ENCODE data around the gene GID4.

GID4 gene

GRCh38 chr17:18025241-18025944 is 13.8 kb upstream of the GID4 start:
- POLR2A ChIA-PET = interaction anchor here (0.8 kb wide), 1 partner anchor 53 kb away, joined by 3 read pairs; the partner anchor contains the start of genes DRC3 and TOM1L2
- no peak for DNase-seq (ENCODE audit: extremely low spot score)
- CTCF ChIA-PET = interaction anchor here (0.6 to 1.0 kb wide), 2 partner anchors 8 to 145 kb away, joined by 3 to 5 read pairs; no protein-coding TSS in a partner anchor
- TF ChIP-seq L3MBTL2 (conservative IDR thresholded peaks at IDR 0.05) (no peak), NFRKB (IDR thresholded peaks at IDR 0.05) (no peak), HDGF (IDR thresholded peaks at IDR 0.05; ENCODE audit: borderline replicate concordance) (no peak), SP1 (IDR thresholded peaks at IDR 0.05) (no peak), FOXA1 (IDR thresholded peaks at IDR 0.05) (no peak), ELF4 (IDR thresholded peaks at IDR 0.05) (no peak), SUZ12 (IDR thresholded peaks at IDR 0.05) (no peak), FOXK2 (IDR thresholded peaks at IDR 0.05) (no peak), ZNF384 (IDR thresholded peaks at IDR 0.05) (no peak), ARNT (IDR thresholded peaks at IDR 0.05) (no peak), CTBP1 (IDR thresholded peaks at IDR 0.05; ENCODE audit: borderline replicate concordance) (no peak)

DNA sequence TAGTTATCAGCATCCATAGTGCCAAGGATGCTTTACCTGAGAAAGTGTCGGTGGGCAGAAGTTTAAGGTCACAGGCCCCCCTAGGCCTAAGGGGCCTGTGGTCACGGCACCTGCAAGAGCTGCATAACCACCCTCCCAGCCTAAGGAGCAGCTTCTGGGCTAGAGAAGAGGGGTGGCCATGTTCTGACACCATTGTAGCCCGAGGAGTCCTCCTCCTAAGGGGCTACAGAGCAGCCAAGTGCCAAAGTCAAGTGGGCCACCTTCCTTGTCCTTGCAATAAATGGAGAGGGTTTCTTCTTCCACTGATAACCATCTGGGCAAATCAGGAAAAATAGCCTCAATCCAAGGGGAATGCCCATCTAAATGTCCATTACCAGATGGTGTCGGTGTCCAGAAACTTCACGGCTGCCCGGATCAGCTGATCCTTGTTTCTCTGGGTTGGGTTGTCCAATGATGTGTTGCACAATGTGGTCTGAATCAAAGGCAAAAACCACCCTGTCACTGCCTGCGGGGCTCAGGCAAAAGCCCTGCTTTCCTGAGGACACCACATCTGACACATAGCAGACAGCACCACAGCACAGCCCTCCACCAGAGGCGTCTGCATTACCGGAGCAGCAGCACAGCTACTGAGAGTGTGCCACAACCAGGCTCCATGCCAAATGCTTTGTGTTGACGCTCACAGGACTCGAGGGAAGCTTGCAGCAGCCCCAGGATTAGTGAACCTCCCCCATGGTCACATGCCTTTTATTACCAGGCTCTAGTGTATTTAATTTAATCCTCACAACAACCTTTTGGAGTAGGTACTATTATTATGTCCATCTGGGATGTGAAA is 13.0 kb upstream of the GID4 start:
- ChIA-PET POLR2A (no interaction called here), CTCF (interaction anchor here (0.6 kb wide), 1 partner anchor 144 kb away, joined by 5 read pairs; no protein-coding TSS in a partner anchor)
- TF ChIP-seq CTBP1 (IDR thresholded peaks at IDR 0.05; ENCODE audit: borderline replicate concordance) (no peak), HDGF (IDR thresholded peaks at IDR 0.05; ENCODE audit: borderline replicate concordance) (no peak), SUZ12 (IDR thresholded peaks at IDR 0.05) (no peak), LEF1 (IDR thresholded peaks at IDR 0.05; ENCODE audit: borderline replicate concordance) (no peak)
- no peak for DNase-seq (ENCODE audit: extremely low spot score)

DNA sequence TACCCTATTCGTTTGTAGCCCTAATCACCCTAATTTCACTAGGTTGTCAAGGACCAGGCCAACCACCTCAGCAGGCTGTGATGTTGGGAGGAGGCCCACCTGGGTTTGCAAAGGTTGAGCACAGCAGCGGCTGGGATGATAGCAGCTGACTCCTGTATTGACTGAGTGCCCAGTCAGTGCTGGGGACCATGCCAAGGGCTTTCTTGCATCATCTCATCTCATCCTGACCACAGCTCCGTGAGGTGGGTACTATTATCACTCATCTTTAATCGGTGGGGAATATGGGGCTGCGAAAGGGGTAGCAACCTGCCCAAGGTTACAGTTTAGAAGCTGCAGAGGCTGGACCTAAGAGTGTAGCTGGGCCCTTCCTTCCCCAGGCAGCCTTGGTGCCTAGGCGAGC is 11.9 kb upstream of the GID4 start:
- POLR2A ChIA-PET = no interaction called here

GRCh38 chr17:18028114-18028951 is 10.9 kb upstream of the GID4 start:
- TF ChIP-seq LEF1 (IDR thresholded peaks at IDR 0.05; ENCODE audit: borderline replicate concordance) (no peak), HDGF (IDR thresholded peaks at IDR 0.05; ENCODE audit: borderline replicate concordance) (no peak), SUZ12 (IDR thresholded peaks at IDR 0.05) (no peak), NFRKB (IDR thresholded peaks at IDR 0.05) (no peak), CTBP1 (IDR thresholded peaks at IDR 0.05; ENCODE audit: borderline replicate concordance) (no peak), FOXA1 (IDR thresholded peaks at IDR 0.05) (no peak), FOXK2 (IDR thresholded peaks at IDR 0.05) (no peak)
- TF ChIP-seq, protein P1, sequence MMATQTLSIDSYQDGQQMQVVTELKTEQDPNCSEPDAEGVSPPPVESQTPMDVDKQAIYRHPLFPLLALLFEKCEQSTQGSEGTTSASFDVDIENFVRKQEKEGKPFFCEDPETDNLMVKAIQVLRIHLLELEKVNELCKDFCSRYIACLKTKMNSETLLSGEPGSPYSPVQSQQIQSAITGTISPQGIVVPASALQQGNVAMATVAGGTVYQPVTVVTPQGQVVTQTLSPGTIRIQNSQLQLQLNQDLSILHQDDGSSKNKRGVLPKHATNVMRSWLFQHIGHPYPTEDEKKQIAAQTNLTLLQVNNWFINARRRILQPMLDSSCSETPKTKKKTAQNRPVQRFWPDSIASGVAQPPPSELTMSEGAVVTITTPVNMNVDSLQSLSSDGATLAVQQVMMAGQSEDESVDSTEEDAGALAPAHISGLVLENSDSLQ (IDR thresholded peaks at IDR 0.05) = no peak
- CTCF ChIA-PET = interaction anchor here (0.7 to 1.0 kb wide), 2 partner anchors 10 to 24 kb away, joined by 3 to 4 read pairs; no protein-coding TSS in a partner anchor
- POLR2A ChIA-PET = interaction anchor here (0.8 kb wide), 1 partner anchor 26 kb away, joined by 3 read pairs; no protein-coding TSS in a partner anchor
- no peak for DNase-seq (ENCODE audit: extremely low spot score)

More for the DNA sequence above, 11.9 kb upstream of the GID4 start:
- CTCF ChIA-PET = no interaction called here
- TF ChIP-seq L3MBTL2 (conservative IDR thresholded peaks at IDR 0.05) = no peak
- no peak for TF ChIP-seq FOXK2 (IDR thresholded peaks at IDR 0.05)
- TF ChIP-seq, protein P1 (IDR thresholded peaks at IDR 0.05) = no peak
- TF ChIP-seq LEF1 (IDR thresholded peaks at IDR 0.05; ENCODE audit: borderline replicate concordance) = no peak
- TF ChIP-seq TARDBP (IDR thresholded peaks at IDR 0.05) = no peak
- no peak for TF ChIP-seq NFRKB (IDR thresholded peaks at IDR 0.05)
- no peak for TF ChIP-seq HDGF (IDR thresholded peaks at IDR 0.05; ENCODE audit: borderline replicate concordance)
- no peak for TF ChIP-seq ZNF384 (IDR thresholded peaks at IDR 0.05)
- TF ChIP-seq FOXM1 (IDR thresholded peaks at IDR 0.05; ENCODE audit: borderline replicate concordance) = no peak
- TF ChIP-seq FOXA1 (IDR thresholded peaks at IDR 0.05) = no peak
- TF ChIP-seq ARNT (IDR thresholded peaks at IDR 0.05) = no peak
- TF ChIP-seq BHLHE40 (IDR thresholded peaks at IDR 0.05; ENCODE audit: borderline replicate concordance) = no peak
- no peak for DNase-seq (ENCODE audit: extremely low spot score)

- no peak for DNase-seq (ENCODE audit: extremely low spot score)
- ChIA-PET CTCF (interaction anchor here (0.7 to 1.0 kb wide), 3 partner anchors 9 to 108 kb away, joined by 3 to 9 read pairs (median 4); no protein-coding TSS in a partner anchor), POLR2A (interaction anchor here (0.8 kb wide), 1 partner anchor 26 kb away, joined by 3 read pairs; no protein-coding TSS in a partner anchor)
- TF ChIP-seq TARDBP (IDR thresholded peaks at IDR 0.05) = no peak
- TF ChIP-seq, protein P1 (IDR thresholded peaks at IDR 0.05) = no peak
- no peak for TF ChIP-seq SUZ12 (IDR thresholded peaks at IDR 0.05)
- TF ChIP-seq FOXA1 (IDR thresholded peaks at IDR 0.05) = no peak
- no peak for TF ChIP-seq CTBP1 (IDR thresholded peaks at IDR 0.05; ENCODE audit: borderline replicate concordance)
- no peak for TF ChIP-seq LEF1 (IDR thresholded peaks at IDR 0.05; ENCODE audit: borderline replicate concordance)
- TF ChIP-seq ARNT (IDR thresholded peaks at IDR 0.05) = no peak
- TF ChIP-seq SP1 (IDR thresholded peaks at IDR 0.05) = no peak
- TF ChIP-seq L3MBTL2 (conservative IDR thresholded peaks at IDR 0.05) = no peak
- TF ChIP-seq ELF4 (IDR thresholded peaks at IDR 0.05) = no peak
- no peak for TF ChIP-seq BHLHE40 (IDR thresholded peaks at IDR 0.05; ENCODE audit: borderline replicate concordance)
- no peak for TF ChIP-seq NFRKB (IDR thresholded peaks at IDR 0.05)
- TF ChIP-seq ZNF384 (IDR thresholded peaks at IDR 0.05) = no peak
- TF ChIP-seq FOXM1 (IDR thresholded peaks at IDR 0.05; ENCODE audit: borderline replicate concordance) = no peak
- no peak for TF ChIP-seq FOXK2 (IDR thresholded peaks at IDR 0.05)
- no peak for TF ChIP-seq HDGF (IDR thresholded peaks at IDR 0.05; ENCODE audit: borderline replicate concordance)
Measured at GRCh38 chr17:18028952-18029540, 10.2 kb upstream of the GID4 start.

Measured in HEK293T (cell line).